SK-N-SH (cell line): ENCODE results near the gene AGBL1.

ENCODE experiments used
- CTCF ChIP-seq: fragments of 200-600 bp; sonication (generic); IDR thresholded peaks from 2 replicates; pipeline ENCODE4 v1.6.1; 2017; ENCODE audit warnings: antibody characterized with exemption, mild to moderate bottlenecking, moderate library complexity
- EZH2phosphoT487 ChIP-seq: fragments of 200-600 bp; sonication (generic); IDR thresholded peaks from 2 replicates; pipeline ENCODE4 v1.6.1; 2017; ENCODE audit warnings: low read depth, mixed run types, mild to moderate bottlenecking, antibody characterized with exemption, moderate library complexity, borderline replicate concordance
- GABPA ChIP-seq: IDR thresholded peaks from 2 replicates; pipeline ENCODE4 v1.4.0; 2012; ENCODE audit warnings: low read depth, mild to moderate bottlenecking
- MAX ChIP-seq: IDR thresholded peaks from 2 replicates; pipeline ENCODE4 v1.4.0; 2012; ENCODE audit warnings: low read depth
- RAD21 ChIP-seq: IDR thresholded peaks from 2 replicates; pipeline ENCODE4 v1.6.1; 2012; ENCODE audit warnings: mild to moderate bottlenecking, low read length
- SMC3 ChIP-seq: IDR thresholded peaks from 2 replicates; pipeline ENCODE4 v1.6.1; 2012; ENCODE audit warnings: low read depth, low read length, improper control_type of control experiment
- TAF1 ChIP-seq: IDR thresholded peaks from 2 replicates; pipeline ENCODE4 v1.6.1; 2012; ENCODE audit warnings: low read depth, mild to moderate bottlenecking, low read length, moderate library complexity, borderline replicate concordance
- ZBTB33 ChIP-seq: IDR thresholded peaks from 2 replicates; pipeline ENCODE4 v1.4.0; 2012; ENCODE audit warnings: low read depth, borderline replicate concordance

- TF ChIP-seq CTCF, result no peak
- TF ChIP-seq TAF1, result no peak
- no peak for TF ChIP-seq SMC3
- no peak for TF ChIP-seq GABPA
- TF ChIP-seq RAD21, result no peak
- no peak for TF ChIP-seq MAX
- no peak for TF ChIP-seq EZH2phosphoT487
- no peak for TF ChIP-seq ZBTB33
Observed at GRCh38 chr15:86711476-86711875, 631.8 kb downstream of the AGBL1 start.
